ENCODE results near the gene THAP7. TPM values are rescaled to one million over a fixed set of nuclear protein-coding genes. Genes with fewer than 3 reads are reported as not detected.
A peak's percentile ranks its signal among the peaks of the same experiment; 100 is the strongest.

The THAP7 gene
- total and polyA plus RNA-seq, 9 of the 15 experiments (the other 6 are each of a cell fraction or from before 2014, with no cell fraction given): 7.9 to 263 (median 84.1) TPM

DNA sequence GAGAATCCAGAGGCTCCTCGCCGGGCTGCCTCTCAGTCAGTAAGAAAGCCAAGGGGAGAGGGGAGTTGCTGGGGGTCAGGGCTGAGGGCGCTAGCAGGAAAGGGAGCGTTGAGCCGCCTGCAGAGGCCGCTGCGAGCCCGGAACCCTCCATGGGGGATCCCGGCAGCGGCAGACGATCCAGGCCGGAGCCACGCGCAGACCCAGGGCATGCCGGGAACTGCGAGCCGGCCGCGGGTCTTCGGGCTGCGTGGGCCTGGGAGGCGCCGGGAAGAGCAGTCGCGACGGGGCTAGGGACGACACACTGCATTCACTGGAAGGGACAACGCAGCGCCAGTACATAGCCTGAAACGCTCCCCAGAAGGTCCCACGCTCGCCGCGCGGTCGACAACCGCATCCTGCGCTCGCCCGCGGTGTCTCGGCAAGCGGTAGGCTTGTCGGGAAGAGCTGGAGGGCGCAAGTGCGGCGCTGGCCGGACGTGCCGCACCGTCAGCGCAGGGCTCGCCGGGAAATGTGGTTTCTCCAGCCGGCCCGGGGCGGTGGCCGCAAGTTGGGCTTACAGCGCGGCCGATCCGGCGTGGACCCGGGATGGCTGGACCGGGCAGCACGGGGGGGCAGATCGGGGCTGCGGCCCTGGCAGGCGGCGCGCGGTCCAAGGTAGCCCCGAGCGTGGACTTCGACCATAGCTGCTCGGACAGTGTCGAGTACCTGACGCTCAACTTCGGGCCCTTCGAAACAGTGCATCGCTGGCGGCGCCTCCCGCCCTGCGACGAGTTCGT, 19.9 kb downstream of the THAP7 start, which contains the start of gene LZTR1 (continued):
- TF ChIP-seq, protein P1, sequence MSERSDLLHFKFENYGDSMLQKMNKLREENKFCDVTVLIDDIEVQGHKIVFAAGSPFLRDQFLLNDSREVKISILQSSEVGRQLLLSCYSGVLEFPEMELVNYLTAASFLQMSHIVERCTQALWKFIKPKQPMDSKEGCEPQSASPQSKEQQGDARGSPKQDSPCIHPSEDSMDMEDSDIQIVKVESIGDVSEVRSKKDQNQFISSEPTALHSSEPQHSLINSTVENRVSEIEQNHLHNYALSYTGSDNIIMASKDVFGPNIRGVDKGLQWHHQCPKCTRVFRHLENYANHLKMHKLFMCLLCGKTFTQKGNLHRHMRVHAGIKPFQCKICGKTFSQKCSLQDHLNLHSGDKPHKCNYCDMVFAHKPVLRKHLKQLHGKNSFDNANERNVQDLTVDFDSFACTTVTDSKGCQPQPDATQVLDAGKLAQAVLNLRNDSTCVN (CRISPR knock-in tag; IDR thresholded peaks at IDR 0.05): peak; percentile 98
- TF ChIP-seq MLX (CRISPR knock-in tag; conservative IDR thresholded peaks at IDR 0.05) (peak; percentile 96 to 97), ARID4B (CRISPR knock-in tag; IDR thresholded peaks at IDR 0.05) (no peak), MIER1 (IDR thresholded peaks at IDR 0.05; ENCODE audit: low read depth) (no peak), PHF8 (IDR thresholded peaks at IDR 0.05; ENCODE audit: borderline replicate concordance, low read length) (peak; percentile 100), ZNF224 (CRISPR knock-in tag; IDR thresholded peaks at IDR 0.05) (no peak), ZBTB7A (IDR thresholded peaks at IDR 0.05; ENCODE audit: borderline replicate concordance, control insufficient read depth, low read depth, low read length) (no peak), CEBPZ (IDR thresholded peaks at IDR 0.05; ENCODE audit: borderline replicate concordance, low read depth, low read length) (peak; percentile 56; the same call in 1 of the 2 replicates), SREBF2 (CRISPR knock-in tag; IDR thresholded peaks at IDR 0.05) (no peak), CHCHD3 (CRISPR knock-in tag; IDR thresholded peaks at IDR 0.05) (peak; percentile 88; the same call in 1 of the 2 replicates), NONO (IDR thresholded peaks at IDR 0.05; ENCODE audit: low read depth in 2 of 2, low read length in 1 of 2) (no peak), PRMT5 (CRISPR knock-in tag; IDR thresholded peaks at IDR 0.05) (no peak), STAT5B (CRISPR knock-in tag; IDR thresholded peaks at IDR 0.05) (no peak), ZNF444 (CRISPR knock-in tag; IDR thresholded peaks at IDR 0.05) (peak; percentile 85)
- TF ChIP-seq, protein P2, sequence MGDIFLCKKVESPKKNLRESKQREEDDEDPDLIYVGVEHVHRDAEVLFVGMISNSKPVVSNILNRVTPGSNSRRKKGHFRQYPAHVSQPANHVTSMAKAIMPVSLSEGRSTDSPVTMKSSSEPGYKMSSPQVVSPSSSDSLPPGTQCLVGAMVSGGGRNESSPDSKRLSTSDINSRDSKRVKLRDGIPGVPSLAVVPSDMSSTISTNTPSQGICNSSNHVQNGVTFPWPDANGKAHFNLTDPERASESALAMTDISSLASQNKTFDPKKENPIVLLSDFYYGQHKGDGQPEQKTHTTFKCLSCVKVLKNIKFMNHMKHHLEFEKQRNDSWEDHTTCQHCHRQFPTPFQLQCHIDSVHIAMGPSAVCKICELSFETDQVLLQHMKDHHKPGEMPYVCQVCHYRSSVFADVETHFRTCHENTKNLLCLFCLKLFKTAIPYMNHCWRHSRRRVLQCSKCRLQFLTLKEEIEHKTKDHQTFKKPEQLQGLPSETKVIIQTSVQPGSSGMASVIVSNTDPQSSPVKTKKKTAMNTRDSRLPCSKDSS (IDR thresholded peaks at IDR 0.05; ENCODE audit: low read depth, partially characterized antibody): no peak
